AG09319 (cell line): ENCODE measurements around the gene EVA1A.

ENCODE experiments used
- DNase-seq: peaks from one replicate; pipeline ENCODE4 v3.0.0-alpha.2; 2010; ENCODE audit warnings: low read depth; ENCODE audit errors: extremely low read depth
- CTCF ChIP-seq: IDR thresholded peaks from 2 replicates; pipeline ENCODE4 v1.5.1; 2011; ENCODE audit warnings: low read depth, mild to moderate bottlenecking, inconsistent platforms, low read length, moderate library complexity

The EVA1A gene

DNA sequence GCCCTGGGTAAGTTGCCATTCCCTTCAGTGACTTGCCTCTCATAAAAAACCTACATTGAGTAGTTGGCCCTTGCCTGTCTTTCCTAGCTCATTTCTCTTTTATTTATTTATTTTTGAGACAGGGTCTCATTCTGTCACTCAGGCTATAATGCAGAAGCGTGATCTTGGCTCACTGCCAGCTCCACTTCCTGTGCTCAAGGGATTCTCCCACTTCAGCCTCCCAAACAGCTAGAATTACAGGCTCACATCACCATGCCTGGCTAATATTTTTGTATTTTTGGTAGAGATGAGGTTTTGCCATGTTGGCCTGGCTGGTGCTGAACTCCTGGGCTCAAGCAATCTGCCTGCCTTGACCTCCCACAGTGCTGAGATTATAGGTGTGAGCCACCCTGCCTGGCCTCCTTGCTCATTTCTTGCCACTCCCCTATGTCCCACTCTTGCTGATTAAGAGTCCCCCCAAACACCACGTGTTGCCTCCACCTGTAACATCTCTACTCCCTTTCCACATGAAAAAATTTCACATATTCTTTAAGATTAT is 12.6 kb downstream of the EVA1A start:
- DNase-seq: no peak
- TF ChIP-seq CTCF: no peak

DNA sequence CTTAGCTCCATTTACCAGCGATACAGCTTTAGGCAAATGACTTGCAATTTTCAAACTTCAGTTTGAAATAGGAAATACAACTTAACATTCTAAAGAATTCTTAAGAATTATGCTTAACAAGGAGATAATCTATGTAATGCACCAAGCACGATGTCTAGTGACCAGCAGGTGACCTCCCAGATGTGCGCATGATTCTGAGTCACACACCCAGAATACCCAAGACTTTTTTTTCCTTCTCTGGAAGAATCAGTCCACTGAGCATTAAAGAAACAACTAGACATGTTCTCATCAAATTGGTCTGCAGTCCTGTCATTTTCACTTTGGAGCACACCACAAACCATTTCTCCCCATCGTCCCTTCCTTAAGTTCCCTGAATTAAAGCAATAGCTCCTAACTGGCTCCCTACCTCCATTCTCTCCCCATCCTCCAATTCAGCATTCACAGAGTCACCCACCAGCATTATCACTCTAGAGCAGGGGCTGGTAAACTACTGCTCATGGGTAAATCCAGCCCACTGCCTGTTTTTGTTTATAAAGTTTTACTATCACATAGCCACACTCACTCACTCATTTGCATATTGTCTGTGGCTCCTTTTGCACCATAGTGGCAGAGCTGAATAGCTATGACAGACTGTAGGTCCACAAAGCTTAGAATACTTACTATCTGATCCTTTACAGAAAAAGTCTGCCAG is 13.2 kb downstream of the EVA1A start:
- DNase-seq: no peak
- no peak for TF ChIP-seq CTCF

DNA sequence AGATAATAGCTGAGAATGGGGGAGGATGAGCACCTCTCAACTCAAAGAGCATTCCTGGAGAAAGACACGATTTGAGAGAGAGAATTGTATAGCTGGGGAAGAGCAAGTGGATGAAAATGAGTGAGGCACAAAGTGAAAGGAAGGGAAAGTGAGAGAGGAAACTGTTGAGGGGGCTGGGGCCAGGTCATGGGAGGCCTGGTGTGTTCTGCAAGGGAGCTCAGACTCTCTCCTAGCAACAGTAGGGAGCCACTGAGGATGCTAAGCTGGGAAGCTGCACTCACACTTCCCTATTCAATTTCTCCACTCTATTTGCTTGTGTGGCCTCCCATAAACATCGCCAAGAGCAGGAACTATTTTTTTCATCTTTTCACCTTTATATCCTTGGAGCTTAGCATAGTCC is 14.8 kb downstream of the EVA1A start:
- TF ChIP-seq CTCF: no peak
- no peak for DNase-seq

GRCh38 chr2:75545387-75545786 is 15.4 kb downstream of the EVA1A start:
- no peak for DNase-seq
- TF ChIP-seq CTCF: no peak

DNA sequence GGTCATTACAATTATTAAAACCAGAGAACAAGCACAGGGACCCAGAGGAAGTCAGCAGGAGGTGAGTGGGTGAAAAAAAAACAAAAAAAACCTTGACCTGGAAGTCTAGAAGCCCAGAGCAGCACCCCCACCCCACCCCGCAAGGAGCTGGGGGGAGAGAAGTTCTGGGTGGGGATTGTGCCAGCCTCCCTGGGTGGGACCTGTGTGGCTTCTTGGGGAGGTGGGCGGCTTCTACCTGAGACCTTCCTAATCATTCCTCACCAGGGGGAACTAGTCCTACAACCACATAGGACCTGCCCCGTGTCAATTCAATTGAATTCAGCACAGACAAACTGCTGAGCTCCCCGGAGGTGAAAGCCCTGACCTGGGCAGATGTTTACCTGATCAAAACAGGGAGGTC is 17.3 kb downstream of the EVA1A start:
- DNase-seq: no peak
- TF ChIP-seq CTCF: no peak

- DNase-seq: no peak
- TF ChIP-seq CTCF: no peak
Observed at GRCh38 chr2:75541430-75541829, 19.3 kb downstream of the EVA1A start.

DNA sequence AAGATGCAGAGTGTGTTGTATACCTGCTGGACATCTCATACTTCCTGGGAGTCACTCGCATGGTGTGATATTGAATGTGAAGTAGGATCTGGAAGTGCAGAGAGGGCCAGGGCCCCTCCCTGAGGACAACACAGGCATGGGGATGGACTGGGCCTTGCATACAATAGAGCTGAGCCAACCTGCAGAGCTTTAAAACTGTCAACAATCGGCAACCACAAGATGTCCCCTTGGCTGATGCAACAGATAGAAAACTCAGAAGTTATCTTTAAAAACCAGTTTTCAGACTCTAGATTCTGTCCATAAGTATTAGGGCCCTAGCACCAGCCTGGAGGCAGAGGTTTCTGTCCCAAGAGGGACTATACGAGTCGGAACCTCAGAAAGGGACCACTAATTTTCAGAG is 19.7 kb downstream of the EVA1A start:
- no peak for DNase-seq
- TF ChIP-seq CTCF: no peak
